Activated naive CD4-positive, alpha-beta T cell treated with anti-CD3 and anti-CD28 coated beads, Interleukin-2, amount 50 U/mL, for 72 hours (primary cell): ENCODE results near the gene VAT1. TPM values are rescaled to one million over a fixed set of nuclear protein-coding genes. Genes with fewer than 3 reads are reported as not detected.
A peak's percentile ranks its signal among the peaks of the same experiment; 100 is the strongest.
"Not testable (repeated sequence)": the region's sequence is repeated elsewhere in the genome, so short reads cannot be mapped to it uniquely, and the experiment has no call there.

Experiments
- ATAC-seq, 2 donors: fragments of 150-1000 bp; cut with Tn5 transposase; 2 replicates each; pipeline ENCODE4 v1.10.0; 2021; ENCODE audit warnings: mild to moderate bottlenecking in 2 of 2, moderate library complexity in 2 of 2
- DNase-seq, 2 donors: peaks; one replicate each; pipeline ENCODE4 v3.0.0; 2021 to 2022; ENCODE audit warnings: low spot score in 2 of 2
- H3K27ac Mint-ChIP-seq, 2 donors: one replicate each; pipeline ENCODE4 v1.8.0; 2022; ENCODE audit warnings: mild to moderate bottlenecking in 2 of 2, mixed read lengths in 2 of 2
- H3K36me3 Mint-ChIP-seq, 2 donors: one replicate each; pipeline ENCODE4 v1.8.0; 2022; ENCODE audit warnings: mixed read lengths in 2 of 2
- H3K9me3 Mint-ChIP-seq, 2 donors: one replicate each; pipeline ENCODE4 v1.8.0; 2022; ENCODE audit warnings: mixed read lengths in 2 of 2
- total RNA-seq, 2 donors: library from RNA; stranded (reverse); gene quantifications; one replicate each; pipeline ENCODE4 v1.2.3, GENCODE V29; 2022

VAT1 gene
- 10 to 100 TPM; 28.3 to 35.7 TPM for total RNA-seq

DNA sequence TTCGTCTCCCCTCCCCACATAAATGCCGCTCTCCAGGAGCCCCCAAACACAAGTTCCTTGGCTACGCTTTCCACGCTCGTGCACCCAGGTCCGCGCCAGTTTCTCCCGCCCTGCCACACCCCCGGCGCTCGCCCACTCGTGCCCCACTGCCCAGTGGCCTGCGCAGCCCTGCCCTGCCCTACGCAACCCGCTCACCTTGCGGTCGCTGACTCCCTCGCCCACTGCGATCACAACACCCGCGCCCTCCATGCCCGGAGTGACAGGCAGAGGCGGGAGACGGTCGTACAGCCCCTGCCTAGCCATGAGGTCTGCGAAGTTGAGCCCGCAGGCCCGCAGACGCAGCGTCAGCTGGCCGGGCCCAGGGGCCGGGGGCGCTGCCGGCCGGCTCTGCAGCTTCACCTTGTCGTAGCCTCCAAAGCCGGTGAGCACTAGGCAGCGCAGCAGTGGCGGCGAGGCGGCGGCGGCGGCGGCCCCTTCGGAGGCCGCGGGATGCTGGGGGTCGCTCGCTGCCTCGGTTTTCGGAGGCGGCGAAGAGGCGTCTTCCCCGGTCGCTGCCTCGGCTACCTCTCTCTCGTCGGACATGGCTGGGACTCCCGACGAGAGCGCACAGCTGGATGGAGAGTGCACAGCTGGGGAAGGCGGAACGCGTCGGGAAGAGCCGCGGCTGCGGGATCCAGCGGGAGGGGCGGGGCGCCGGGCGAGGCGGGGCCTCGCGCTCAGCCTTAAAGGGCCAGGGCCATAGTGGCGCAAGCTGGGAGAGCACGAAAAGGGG lies at the start of gene VAT1:
Gene VAT1 (minus strand): TSS at position 645 of the 772 bp plus-strand sequence. CDS start 63 bp downstream, at position 582.
- Mint-ChIP-seq H3K27ac (peak within 1 kb of the TSS in 1 of 2 donors; percentile 94), H3K9me3 (no peaks in the 10 kb centered on the region), H3K36me3 (no peaks in the 10 kb centered on the region)
- ATAC-seq (peak; percentile 68 to 74), DNase-seq (peak; percentile 68 to 70)

DNA sequence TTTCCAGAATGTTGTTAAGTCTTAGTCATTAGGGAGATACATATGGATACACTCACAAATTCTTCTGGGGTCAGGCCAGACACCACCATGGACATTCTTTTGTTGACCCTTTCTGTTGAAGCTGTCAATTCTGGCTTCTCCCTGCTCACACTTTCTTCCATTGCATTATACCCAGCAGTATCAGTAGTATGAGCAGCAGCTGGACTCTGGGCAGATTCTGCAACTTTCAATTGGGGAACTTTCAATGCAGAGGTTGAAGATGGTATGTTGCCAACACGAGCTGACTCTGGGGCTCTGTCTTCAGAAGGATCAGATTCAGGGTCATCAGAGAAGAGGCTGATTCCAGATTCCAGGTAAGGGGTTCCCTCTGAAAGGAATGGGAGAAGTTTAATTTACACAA lies 48.7 kb upstream of the VAT1 start:
- H3K36me3 Mint-ChIP-seq, result peaks cover 15 to 19% of the 10 kb centered on the region in 2 donors

DNA sequence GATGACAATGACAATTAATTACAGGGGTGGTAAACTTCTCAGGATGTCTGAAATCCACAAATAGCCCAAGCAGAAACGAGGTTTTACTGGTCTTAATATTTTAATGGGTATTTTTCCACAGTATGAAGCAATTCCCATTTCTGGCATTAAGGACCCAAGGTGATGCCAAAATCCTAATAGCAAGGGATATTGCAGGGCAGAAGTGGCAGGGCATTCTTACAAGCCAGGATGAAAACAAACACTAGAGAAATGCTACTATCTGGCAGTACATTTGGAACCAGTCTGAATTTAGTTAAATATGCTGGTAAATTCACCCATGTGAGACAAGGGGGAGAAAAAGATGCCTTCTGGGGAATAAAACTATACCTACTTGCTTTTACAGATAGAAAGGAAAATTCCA lies 48.1 kb upstream of the VAT1 start:
- Mint-ChIP-seq H3K27ac (no peak overlapping the region), H3K9me3 (no peaks in the 10 kb centered on the region), H3K36me3 (peaks cover 18 to 22% of the 10 kb centered on the region in 2 donors)
- DNase-seq, result no peak
- ATAC-seq, result no peak

More for the DNA sequence above, 48.7 kb upstream of the VAT1 start:
- Mint-ChIP-seq H3K27ac (no peak overlapping the region), H3K9me3 (no peaks in the 10 kb centered on the region)
- DNase-seq, result no peak
- no peak for ATAC-seq

DNA sequence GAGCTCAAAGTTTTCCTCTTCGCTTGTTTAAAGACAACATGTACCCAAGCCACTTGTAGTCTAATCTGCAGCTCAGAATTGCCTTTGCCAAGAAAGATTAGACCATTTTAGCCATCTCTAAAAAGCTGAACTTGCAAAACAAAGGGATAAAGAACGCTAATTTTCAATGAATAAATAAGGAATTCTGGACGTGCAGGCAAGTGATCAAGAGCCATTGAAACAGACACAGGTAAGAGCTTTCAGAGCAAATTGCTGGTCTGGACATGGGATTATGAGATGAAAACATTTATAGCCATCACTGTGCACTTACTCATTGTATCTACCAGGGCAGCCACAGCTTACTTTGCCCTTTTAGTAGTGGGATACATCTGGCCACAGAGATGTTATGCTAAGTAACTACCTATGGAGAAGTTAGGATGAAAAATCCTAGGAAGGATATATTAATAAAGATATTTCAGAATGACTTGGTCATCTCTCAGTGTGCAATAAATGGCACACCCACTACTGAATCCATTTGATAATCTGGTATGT lies 47.2 kb upstream of the VAT1 start:
- Mint-ChIP-seq H3K27ac (no peak overlapping the region), H3K9me3 (no peaks in the 10 kb centered on the region), H3K36me3 (peaks cover 14 to 16% of the 10 kb centered on the region in 2 donors)
- no peak for ATAC-seq
- DNase-seq, result no peak

DNA sequence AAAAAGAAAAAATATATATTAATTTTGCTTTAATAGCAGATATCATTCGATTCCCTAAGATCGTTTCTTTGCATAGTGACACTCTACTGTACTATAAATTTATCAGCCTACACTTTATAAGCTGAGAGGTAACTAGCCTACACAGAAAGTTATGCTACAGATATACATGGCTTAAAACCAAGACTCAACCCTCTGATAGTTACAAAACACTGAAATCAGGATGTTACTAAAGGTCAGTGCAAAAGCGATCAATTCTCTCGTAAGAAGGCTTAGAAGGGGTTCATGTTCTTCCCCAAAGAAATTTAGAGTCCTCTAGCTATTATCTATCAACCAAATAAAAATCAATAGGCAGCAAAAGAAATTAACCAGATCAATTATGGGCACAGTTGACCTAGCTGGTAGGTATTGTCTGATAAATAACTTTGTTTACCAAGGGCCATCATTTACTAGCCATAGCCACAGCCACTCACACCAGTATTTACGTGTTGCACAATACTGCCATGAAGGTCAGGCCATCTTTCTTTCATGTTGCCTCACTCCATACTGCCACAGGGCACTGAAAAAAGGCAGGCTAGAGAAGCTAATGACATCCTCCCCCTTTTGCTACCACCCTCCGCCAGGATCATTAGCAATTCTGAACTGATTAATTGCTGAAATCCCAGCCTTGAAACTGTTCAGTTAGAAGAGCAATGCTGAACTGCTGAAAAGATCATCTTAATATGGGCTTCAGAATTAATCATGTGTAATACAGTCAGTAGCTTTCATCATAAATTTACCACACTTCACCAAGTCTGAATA lies 46.6 kb upstream of the VAT1 start:
- no peak for DNase-seq
- Mint-ChIP-seq H3K9me3 (no peaks in the 10 kb centered on the region), H3K27ac (no peak overlapping the region), H3K36me3 (peaks cover 11 to 18% of the 10 kb centered on the region in 2 donors)
- no peak for ATAC-seq

DNA sequence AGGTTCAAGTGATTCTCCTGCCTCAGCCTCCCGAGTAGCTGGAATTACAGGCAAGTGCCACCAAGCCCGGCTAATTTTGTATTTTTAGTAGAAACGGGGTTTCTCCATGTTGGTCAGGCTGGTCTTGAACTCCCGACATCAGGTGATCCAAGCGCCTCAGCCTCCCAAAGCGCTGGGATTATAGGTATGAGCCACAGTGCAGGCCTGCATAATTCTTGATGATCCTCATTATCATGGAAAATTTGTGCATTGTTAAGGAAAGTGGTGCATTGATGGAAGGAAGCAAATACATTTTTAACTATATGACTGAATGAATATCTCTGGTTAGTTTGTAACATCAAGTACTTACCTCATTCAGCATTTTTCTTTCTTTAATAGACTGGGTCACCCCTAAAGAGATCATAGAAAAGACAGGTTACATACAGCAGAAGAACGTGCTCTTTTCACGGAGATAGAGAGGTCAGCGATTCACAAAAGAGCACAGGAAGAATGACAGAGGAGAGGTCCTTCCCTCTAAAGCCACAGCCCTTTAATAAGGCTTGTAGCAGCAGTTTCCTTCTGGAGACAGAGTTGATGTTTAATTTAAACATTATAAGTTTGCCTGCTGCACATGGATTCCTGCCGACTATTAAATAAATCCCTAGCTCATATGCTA lies 40.9 kb upstream of the VAT1 start:
- Mint-ChIP-seq H3K9me3 (no peaks in the 10 kb centered on the region), H3K27ac (no peak overlapping the region), H3K36me3 (peaks cover 5 to 26% of the 10 kb centered on the region in 2 donors)
- DNase-seq, result no peak
- ATAC-seq, result no peak

DNA sequence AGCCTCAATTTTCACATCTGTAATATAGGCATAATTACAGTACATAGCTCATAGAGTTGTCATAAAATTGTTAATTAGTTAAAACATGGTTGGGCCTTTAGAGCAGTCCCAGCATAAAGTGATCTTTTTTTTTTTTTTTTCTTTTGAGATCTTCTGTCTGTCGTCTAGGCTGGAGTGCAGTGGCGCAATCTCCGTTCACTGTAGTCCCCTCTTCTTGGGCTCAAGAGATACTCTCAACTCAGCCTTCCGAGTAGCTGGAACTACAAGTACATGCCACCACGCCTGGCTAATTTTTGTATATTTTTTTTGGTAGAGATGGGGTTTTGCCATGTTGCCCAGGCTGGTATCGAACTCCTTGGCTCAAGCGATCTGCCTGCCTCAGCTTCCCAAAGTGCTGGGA lies 33.9 kb upstream of the VAT1 start:
- H3K36me3 Mint-ChIP-seq, result peaks cover 21 to 35% of the 10 kb centered on the region in 2 donors
- no peaks in the 10 kb centered on the region for H3K9me3 Mint-ChIP-seq
- no peak overlapping the region for H3K27ac Mint-ChIP-seq
- DNase-seq (no peak), ATAC-seq (no peak)

DNA sequence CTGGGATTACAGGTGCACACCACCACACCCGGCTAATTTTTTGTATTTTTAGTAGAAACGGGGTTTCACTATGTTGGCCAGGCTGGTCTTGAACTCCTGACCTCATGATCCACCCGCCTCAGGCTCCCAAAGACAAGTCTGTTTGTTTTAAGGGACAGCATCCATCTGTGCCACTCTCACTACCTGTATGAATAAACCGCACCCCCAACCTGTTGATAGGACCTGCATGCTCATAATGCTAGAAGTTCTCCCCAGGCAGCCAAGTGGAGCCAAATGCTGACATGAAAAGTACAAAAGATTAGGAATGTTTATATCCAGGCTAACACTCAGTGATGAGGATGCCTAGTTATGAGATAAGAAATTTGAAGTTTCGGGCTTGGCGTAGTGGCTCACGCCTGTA lies 30.8 kb upstream of the VAT1 start:
- not testable (repeated sequence) for ATAC-seq, H3K9me3 Mint-ChIP-seq, DNase-seq, H3K27ac Mint-ChIP-seq
- peaks cover 36 to 48% of the 10 kb centered on the region in 2 donors for H3K36me3 Mint-ChIP-seq

DNA sequence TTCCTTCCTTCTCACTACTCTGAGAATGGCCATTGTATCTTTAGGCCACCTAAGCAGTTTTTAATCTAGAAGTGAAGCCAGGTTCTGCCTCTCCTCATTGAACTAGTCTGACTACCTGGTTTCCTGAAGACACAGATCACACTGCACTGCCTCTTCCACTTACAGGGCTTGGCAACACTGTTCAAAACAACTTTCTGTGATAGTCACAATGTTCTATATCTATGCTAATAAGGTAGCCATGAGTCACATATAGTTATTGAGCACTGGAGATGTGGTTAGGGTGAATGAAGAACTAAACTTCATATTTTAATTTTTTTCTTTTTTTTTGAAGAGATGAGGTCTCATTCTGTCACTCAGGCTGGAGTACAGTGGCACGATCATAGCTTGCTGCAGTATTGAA lies 29.8 kb upstream of the VAT1 start:
- peaks cover 34 to 52% of the 10 kb centered on the region in 2 donors for H3K36me3 Mint-ChIP-seq
- ATAC-seq, result no peak
- H3K27ac Mint-ChIP-seq, result no peak overlapping the region
- no peaks in the 10 kb centered on the region for H3K9me3 Mint-ChIP-seq
- DNase-seq, result no peak

DNA sequence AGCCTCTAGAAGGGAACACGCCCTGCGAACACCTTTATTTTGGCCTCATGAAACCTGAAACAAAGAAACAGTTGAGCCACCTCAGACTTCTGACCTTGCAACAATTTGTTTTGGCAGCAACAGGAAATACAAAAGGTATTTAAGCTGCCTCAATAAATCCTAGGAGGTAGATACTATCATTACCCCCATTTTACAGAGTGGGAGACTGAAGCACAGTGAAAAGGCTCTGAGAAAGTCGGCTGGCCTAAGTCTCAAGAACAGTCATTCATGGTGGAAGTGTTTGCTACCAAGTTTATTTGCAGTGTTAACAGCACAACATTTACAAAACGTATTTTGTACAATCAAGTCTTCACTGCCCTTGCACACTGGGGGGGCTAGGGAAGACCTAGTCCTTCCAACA lies 21.8 kb upstream of the VAT1 start:
- Mint-ChIP-seq H3K9me3 (no peaks in the 10 kb centered on the region), H3K36me3 (peaks cover 0 to 14% of the 10 kb centered on the region in 2 donors), H3K27ac (peak overlapping the region in 1 of 2 donors; percentile 85)
- no peak for ATAC-seq
- DNase-seq, result no peak

DNA sequence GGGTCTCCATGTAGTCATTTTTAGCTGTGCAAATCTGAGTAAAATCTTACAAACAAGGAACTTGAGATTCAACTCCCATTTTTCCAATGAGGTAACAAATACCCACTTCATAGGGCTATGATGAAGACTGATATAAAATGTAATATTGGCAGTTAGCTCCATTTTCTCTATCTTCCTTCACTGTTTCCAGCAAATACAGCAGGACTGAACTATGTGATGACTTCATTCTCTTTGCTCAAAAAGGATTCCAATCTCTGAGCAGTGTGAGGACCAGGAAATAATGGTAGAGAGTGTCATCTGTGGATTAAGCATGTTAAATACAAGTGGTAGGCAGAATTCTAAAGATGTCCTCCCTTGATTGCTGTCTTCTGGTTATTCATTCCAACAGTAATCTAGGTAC lies 21.1 kb upstream of the VAT1 start:
- H3K9me3 Mint-ChIP-seq, result no peaks in the 10 kb centered on the region
- DNase-seq (no peak), ATAC-seq (no peak)
- peaks cover 0 to 14% of the 10 kb centered on the region in 2 donors for H3K36me3 Mint-ChIP-seq
- H3K27ac Mint-ChIP-seq, result peak overlapping the region in 1 of 2 donors; percentile 63

DNA sequence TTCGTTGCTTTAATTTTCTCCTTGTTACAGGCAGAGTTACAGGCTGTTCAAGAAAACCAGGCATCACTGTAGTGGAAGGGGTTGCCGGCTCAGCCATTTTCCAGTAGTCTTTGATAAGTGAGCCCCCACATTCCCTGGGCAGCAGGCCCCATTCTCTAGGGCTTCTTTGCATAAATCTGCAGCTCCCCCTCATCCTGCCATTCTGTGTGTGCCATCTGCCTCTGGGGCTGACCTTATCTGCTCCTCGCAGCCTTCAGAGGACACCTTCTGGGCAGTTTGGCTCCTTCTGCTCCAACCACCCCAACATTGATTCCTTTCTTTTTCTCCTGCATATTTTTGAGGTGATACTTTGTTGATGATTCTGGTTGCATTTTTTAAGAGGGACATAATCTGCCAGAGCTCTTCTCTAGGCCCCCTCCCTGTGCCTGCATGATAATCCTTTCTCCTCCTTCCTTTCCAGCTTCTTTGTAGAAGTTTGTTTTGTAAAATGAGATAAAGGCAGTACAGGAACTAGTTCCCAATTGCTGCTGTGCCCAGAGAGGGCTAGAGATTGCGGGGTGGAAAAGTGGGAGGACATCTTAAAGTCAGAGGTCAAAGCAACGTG lies 19.9 kb upstream of the VAT1 start:
- no peak for ATAC-seq
- no peak for DNase-seq
- Mint-ChIP-seq H3K36me3 (peaks cover 0 to 9% of the 10 kb centered on the region in 2 donors), H3K27ac (no peak overlapping the region), H3K9me3 (no peaks in the 10 kb centered on the region)

DNA sequence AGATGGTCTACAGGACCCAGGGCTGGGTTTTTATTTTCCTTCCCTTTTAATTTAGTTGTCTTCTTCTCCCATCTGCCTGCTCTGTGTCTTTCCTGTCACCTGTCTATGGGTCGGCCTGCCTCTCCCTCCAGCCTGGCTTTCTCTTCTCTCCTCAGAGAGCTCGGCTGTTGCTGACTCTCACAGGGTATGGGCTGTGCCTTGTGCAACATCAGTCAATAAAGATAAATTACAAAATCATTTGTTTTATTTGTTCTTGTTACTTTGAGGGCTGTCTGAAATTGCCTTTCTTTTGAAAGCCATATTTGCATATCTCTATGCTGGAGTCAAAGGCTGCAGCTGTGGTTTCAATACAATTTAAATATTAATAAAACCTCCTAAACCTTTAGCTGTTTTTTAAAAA lies 18.5 kb upstream of the VAT1 start:
- DNase-seq (no peak), ATAC-seq (no peak)
- peak overlapping the region in 1 of 2 donors; percentile 88 for H3K27ac Mint-ChIP-seq
- H3K9me3 Mint-ChIP-seq, result no peaks in the 10 kb centered on the region
- peaks cover 0 to 6% of the 10 kb centered on the region in 2 donors for H3K36me3 Mint-ChIP-seq

DNA sequence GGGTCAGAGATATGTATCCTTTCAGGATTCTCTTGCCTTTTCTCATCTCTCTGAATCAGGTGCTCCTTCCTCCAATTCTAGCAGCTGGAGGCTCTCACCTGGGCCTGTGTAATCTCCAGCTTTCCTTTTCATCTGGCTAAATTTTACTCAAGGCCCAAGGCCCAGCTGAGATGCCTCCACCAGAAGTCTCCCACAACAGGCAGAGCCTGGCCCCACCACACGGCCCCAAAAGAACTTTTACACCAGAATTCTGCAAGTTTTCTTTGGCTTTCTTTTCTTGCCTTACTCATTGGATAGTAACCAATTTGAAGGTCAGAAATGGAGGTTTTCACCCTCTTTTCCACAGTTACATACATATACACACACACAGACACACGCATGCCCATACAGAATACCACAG lies 17.5 kb upstream of the VAT1 start:
- Mint-ChIP-seq H3K9me3 (no peaks in the 10 kb centered on the region), H3K27ac (peak overlapping the region in 1 of 2 donors; percentile 2), H3K36me3 (peaks cover 0 to 6% of the 10 kb centered on the region in 2 donors)
- ATAC-seq, result no peak
- no peak for DNase-seq

DNA sequence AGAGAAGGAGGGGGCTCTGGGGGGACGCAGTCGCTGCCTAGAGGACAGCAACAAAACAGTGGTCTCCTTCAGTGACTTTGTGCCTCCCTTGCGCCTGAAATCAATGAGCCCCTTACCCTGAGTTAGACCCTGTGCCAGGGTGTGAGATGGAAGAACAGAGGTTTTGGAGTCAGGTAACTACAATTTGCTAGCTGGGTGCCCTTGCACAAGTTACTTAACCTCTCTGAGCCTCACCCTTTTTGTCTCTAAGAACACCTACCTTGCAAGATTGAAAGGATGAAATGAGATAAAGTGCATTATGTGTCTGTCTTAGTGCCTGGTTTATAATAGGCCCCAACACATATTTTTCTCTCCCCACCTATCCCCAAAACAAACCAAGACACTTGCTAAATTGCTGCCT lies 12.7 kb upstream of the VAT1 start:
- Mint-ChIP-seq H3K9me3 (no peaks in the 10 kb centered on the region), H3K27ac (peak overlapping the region; percentile 18 to 27), H3K36me3 (no peaks in the 10 kb centered on the region)
- DNase-seq (no peak), ATAC-seq (no peak)
